HepG2 (cell line): ENCODE data around the gene NPW. TPM values are rescaled to one million over a fixed set of nuclear protein-coding genes. Genes with fewer than 3 reads are reported as not detected.

ENCODE experiments used
- ARNT2 ChIP-seq: sonication (generic); formaldehyde crosslinking; IDR thresholded peaks from 2 replicates; pipeline ENCODE4 v1.8.0; 2022; ENCODE audit warnings: mild to moderate bottlenecking, low read depth, missing genetic modification reagents, moderate library complexity
- MXD4 ChIP-seq: IDR thresholded peaks from 2 replicates; pipeline ENCODE4 v1.6.1; 2016; ENCODE audit warnings: mild to moderate bottlenecking, missing biosample characterization, missing genetic modification reagents
- SIX4 ChIP-seq: sonication (generic); formaldehyde crosslinking; IDR thresholded peaks from 2 replicates; pipeline ENCODE4 v1.4.0; 2020; ENCODE audit warnings: missing genetic modification reagents
- TAF1 ChIP-seq: sonication (generic); formaldehyde crosslinking; IDR thresholded peaks from 2 replicates; pipeline ENCODE4 v1.4.0; 2020; ENCODE audit warnings: missing genetic modification reagents
- ZNF367 ChIP-seq: sonication (generic); formaldehyde crosslinking; IDR thresholded peaks from 2 replicates; pipeline ENCODE4 v1.4.0; 2020; ENCODE audit warnings: missing genetic modification reagents, borderline replicate concordance
- ZNF556 ChIP-seq: sonication (generic); formaldehyde crosslinking; IDR thresholded peaks from 2 replicates; pipeline ENCODE4 v1.4.0; 2020; ENCODE audit warnings: mild to moderate bottlenecking, missing genetic modification reagents, borderline replicate concordance
- polyA plus RNA-seq, 8 experiments: library from polyadenylated mRNA; depleted of rRNA in 3 of 8; stranded (reverse) in 7 of 8; unstranded in 1 of 8; fragments of >200 nt; fragmentation: Illumina TruSeq in 4 of 8; extraction: Trizol in 4 of 8; gene quantifications; 2 replicates each; pipeline versions ENCODE4 v1.2.1 to v1.2.3, GENCODE V29; 2011 to 2016; ENCODE audit warnings: low read depth in 4 of 8, missing spikeins in 1 of 8, mixed read lengths in 1 of 8; ENCODE audit not compliant: insufficient read depth in 1 of 8
- total RNA-seq, 5 experiments: library from RNA; depleted of rRNA; stranded (reverse); fragments of >200 nt; fragmentation: Illumina TruSeq; extraction: Trizol; gene quantifications; 2 replicates each; pipeline ENCODE4 v1.2.3, GENCODE V29; 2016; ENCODE audit warnings: low read depth in 1 of 5
- TF ChIP-seq, protein P1 (sequence below): sonication (generic); formaldehyde crosslinking; IDR thresholded peaks from 2 replicates; pipeline ENCODE4 v1.4.0; 2020; ENCODE audit warnings: mild to moderate bottlenecking, missing genetic modification reagents
- TF ChIP-seq, protein P2 (sequence below): sonication (generic); formaldehyde crosslinking; IDR thresholded peaks from 2 replicates; pipeline ENCODE4 v1.4.0; 2020; ENCODE audit warnings: missing genetic modification reagents
- TF ChIP-seq, protein P3 (sequence below): sonication (generic); formaldehyde crosslinking; IDR thresholded peaks from 2 replicates; pipeline ENCODE4 v1.4.0; 2020; ENCODE audit warnings: missing genetic modification reagents
- TF ChIP-seq, protein P4 (sequence below): sonication (generic); formaldehyde crosslinking; IDR thresholded peaks from 2 replicates; pipeline ENCODE4 v1.4.0; 2020; ENCODE audit warnings: missing genetic modification reagents
- TF ChIP-seq, protein P5 (sequence below): sonication (generic); formaldehyde crosslinking; conservative IDR thresholded peaks from 2 replicates; pipeline ENCODE4 v1.4.0; 2020; ENCODE audit warnings: mild to moderate bottlenecking, missing genetic modification reagents, moderate library complexity
- TF ChIP-seq, protein P6 (sequence below): sonication (generic); formaldehyde crosslinking; IDR thresholded peaks from 2 replicates; pipeline ENCODE4 v1.4.0; 2020; ENCODE audit warnings: missing genetic modification reagents

NPW gene
- total and polyA plus RNA-seq, 2 of the 13 experiments (the other 11 are each of a cell fraction or from before 2014, with no cell fraction given) = 0.24 to 0.97 TPM

DNA sequence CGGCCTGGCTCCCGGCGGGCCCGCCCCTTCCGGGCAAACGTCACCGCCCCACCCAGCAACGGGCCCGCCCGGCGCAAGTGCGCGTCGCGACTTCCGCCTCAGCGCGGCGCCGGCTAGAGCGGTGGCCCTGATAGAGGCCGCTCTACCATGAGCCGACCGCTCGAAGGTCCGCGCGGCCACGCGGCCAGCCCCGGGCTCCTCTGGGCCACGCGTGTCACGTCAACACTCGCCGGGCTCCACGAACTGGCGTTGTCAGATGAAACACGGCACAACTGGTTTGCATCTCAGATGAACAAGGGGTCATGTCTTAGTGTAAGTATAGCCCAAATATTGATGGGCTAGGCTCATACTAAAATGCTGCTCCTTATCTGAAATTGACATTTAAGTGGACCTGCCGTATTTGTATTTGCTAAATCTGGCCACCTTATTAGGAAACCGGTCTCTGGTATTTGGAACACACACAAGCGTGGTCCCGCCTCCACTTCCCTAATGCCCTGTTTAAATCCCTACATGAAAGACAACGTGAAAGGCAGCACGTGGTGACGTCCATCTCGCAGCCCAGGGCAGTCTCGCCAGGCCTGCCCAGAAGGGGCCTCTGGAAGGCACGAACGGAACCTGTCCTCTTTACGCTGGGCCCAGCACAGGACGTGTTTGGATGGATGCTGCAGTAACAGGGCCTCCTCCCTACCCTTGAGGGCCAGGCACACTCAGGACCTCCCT lies 9.6 kb upstream of the NPW start, which contains the start of gene ZNF598 (continued):
- TF ChIP-seq, protein P1, sequence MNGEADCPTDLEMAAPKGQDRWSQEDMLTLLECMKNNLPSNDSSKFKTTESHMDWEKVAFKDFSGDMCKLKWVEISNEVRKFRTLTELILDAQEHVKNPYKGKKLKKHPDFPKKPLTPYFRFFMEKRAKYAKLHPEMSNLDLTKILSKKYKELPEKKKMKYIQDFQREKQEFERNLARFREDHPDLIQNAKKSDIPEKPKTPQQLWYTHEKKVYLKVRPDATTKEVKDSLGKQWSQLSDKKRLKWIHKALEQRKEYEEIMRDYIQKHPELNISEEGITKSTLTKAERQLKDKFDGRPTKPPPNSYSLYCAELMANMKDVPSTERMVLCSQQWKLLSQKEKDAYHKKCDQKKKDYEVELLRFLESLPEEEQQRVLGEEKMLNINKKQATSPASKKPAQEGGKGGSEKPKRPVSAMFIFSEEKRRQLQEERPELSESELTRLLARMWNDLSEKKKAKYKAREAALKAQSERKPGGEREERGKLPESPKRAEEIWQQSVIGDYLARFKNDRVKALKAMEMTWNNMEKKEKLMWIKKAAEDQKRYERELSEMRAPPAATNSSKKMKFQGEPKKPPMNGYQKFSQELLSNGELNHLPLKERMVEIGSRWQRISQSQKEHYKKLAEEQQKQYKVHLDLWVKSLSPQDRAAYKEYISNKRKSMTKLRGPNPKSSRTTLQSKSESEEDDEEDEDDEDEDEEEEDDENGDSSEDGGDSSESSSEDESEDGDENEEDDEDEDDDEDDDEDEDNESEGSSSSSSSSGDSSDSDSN = peak; percentile 52
- no peak for TF ChIP-seq SIX4 (CRISPR knock-in tag)
- TF ChIP-seq, protein P2, sequence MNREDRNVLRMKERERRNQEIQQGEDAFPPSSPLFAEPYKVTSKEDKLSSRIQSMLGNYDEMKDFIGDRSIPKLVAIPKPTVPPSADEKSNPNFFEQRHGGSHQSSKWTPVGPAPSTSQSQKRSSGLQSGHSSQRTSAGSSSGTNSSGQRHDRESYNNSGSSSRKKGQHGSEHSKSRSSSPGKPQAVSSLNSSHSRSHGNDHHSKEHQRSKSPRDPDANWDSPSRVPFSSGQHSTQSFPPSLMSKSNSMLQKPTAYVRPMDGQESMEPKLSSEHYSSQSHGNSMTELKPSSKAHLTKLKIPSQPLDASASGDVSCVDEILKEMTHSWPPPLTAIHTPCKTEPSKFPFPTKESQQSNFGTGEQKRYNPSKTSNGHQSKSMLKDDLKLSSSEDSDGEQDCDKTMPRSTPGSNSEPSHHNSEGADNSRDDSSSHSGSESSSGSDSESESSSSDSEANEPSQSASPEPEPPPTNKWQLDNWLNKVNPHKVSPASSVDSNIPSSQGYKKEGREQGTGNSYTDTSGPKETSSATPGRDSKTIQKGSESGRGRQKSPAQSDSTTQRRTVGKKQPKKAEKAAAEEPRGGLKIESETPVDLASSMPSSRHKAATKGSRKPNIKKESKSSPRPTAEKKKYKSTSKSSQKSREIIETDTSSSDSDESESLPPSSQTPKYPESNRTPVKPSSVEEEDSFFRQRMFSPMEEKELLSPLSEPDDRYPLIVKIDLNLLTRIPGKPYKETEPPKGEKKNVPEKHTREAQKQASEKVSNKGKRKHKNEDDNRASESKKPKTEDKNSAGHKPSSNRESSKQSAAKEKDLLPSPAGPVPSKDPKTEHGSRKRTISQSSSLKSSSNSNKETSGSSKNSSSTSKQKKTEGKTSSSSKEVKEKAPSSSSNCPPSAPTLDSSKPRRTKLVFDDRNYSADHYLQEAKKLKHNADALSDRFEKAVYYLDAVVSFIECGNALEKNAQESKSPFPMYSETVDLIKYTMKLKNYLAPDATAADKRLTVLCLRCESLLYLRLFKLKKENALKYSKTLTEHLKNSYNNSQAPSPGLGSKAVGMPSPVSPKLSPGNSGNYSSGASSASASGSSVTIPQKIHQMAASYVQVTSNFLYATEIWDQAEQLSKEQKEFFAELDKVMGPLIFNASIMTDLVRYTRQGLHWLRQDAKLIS = peak; percentile 27; the same call in 1 of the 2 replicates
- TF ChIP-seq, protein P3, sequence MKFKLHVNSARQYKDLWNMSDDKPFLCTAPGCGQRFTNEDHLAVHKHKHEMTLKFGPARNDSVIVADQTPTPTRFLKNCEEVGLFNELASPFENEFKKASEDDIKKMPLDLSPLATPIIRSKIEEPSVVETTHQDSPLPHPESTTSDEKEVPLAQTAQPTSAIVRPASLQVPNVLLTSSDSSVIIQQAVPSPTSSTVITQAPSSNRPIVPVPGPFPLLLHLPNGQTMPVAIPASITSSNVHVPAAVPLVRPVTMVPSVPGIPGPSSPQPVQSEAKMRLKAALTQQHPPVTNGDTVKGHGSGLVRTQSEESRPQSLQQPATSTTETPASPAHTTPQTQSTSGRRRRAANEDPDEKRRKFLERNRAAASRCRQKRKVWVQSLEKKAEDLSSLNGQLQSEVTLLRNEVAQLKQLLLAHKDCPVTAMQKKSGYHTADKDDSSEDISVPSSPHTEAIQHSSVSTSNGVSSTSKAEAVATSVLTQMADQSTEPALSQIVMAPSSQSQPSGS (CRISPR knock-in tag) = peak; percentile 15; the same call in 1 of the 2 replicates
- TF ChIP-seq MXD4 (CRISPR knock-in tag) = peak; percentile 74
- TF ChIP-seq, protein P4, sequence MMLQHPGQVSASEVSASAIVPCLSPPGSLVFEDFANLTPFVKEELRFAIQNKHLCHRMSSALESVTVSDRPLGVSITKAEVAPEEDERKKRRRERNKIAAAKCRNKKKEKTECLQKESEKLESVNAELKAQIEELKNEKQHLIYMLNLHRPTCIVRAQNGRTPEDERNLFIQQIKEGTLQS (CRISPR knock-in tag) = 0 out of 2 replicates have a peak, but pooled peaks have one; percentile 21
- TF ChIP-seq TAF1 (CRISPR knock-in tag) = peak; percentile 81
- TF ChIP-seq, protein P5, sequence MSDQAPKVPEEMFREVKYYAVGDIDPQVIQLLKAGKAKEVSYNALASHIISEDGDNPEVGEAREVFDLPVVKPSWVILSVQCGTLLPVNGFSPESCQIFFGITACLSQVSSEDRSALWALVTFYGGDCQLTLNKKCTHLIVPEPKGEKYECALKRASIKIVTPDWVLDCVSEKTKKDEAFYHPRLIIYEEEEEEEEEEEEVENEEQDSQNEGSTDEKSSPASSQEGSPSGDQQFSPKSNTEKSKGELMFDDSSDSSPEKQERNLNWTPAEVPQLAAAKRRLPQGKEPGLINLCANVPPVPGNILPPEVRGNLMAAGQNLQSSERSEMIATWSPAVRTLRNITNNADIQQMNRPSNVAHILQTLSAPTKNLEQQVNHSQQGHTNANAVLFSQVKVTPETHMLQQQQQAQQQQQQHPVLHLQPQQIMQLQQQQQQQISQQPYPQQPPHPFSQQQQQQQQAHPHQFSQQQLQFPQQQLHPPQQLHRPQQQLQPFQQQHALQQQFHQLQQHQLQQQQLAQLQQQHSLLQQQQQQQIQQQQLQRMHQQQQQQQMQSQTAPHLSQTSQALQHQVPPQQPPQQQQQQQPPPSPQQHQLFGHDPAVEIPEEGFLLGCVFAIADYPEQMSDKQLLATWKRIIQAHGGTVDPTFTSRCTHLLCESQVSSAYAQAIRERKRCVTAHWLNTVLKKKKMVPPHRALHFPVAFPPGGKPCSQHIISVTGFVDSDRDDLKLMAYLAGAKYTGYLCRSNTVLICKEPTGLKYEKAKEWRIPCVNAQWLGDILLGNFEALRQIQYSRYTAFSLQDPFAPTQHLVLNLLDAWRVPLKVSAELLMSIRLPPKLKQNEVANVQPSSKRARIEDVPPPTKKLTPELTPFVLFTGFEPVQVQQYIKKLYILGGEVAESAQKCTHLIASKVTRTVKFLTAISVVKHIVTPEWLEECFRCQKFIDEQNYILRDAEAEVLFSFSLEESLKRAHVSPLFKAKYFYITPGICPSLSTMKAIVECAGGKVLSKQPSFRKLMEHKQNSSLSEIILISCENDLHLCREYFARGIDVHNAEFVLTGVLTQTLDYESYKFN (CRISPR knock-in tag) = peak; percentile 13; the same call in 1 of the 2 replicates
- no peak for TF ChIP-seq ZNF367
- TF ChIP-seq, protein P6, sequence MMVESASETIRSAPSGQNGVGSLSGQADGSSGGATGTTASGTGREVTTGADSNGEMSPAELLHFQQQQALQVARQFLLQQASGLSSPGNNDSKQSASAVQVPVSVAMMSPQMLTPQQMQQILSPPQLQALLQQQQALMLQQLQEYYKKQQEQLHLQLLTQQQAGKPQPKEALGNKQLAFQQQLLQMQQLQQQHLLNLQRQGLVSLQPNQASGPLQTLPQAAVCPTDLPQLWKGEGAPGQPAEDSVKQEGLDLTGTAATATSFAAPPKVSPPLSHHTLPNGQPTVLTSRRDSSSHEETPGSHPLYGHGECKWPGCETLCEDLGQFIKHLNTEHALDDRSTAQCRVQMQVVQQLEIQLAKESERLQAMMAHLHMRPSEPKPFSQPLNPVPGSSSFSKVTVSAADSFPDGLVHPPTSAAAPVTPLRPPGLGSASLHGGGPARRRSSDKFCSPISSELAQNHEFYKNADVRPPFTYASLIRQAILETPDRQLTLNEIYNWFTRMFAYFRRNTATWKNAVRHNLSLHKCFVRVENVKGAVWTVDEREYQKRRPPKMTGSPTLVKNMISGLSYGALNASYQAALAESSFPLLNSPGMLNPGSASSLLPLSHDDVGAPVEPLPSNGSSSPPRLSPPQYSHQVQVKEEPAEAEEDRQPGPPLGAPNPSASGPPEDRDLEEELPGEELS = no peak
- TF ChIP-seq ZNF556 = peak; percentile 21; the same call in 1 of the 2 replicates
- TF ChIP-seq ARNT2 (CRISPR knock-in tag) = peak; percentile 49; the same call in 1 of the 2 replicates
